GM19043 (cell line): Measurements from ENCODE around the gene PAX3.

Source experiments
- ATAC-seq: cut with Tn5 transposase; IDR thresholded peaks from one replicate; pipeline ENCODE4 v1.9.1; 2021; ENCODE audit warnings: low read depth; ENCODE audit not compliant: unreplicated experiment

PAX3 gene

GRCh38 chr2:222281506-222281905 is 17.3 kb downstream of the PAX3 start:
- no peak for ATAC-seq

GRCh38 chr2:222280795-222281194 is 18.0 kb downstream of the PAX3 start:
- ATAC-seq: no peak

- no peak for ATAC-seq
Measured at GRCh38 chr2:222272446-222273015, 26.3 kb downstream of the PAX3 start.

GRCh38 chr2:222271854-222272253 is 26.9 kb downstream of the PAX3 start:
- ATAC-seq: no peak

- no peak for ATAC-seq
Measured at GRCh38 chr2:222270396-222270795, 28.4 kb downstream of the PAX3 start.

- no peak for ATAC-seq
Measured at GRCh38 chr2:222269132-222269531, 29.7 kb downstream of the PAX3 start.

- no peak for ATAC-seq
Measured at GRCh38 chr2:222268311-222268990, 30.3 kb downstream of the PAX3 start.

GRCh38 chr2:222264791-222265320 is 33.9 kb downstream of the PAX3 start:
- no peak for ATAC-seq

- ATAC-seq: no peak
Measured at GRCh38 chr2:222261504-222261903, 37.3 kb downstream of the PAX3 start.

GRCh38 chr2:222257645-222258044 is 41.2 kb downstream of the PAX3 start:
- no peak for ATAC-seq

GRCh38 chr2:222256250-222256649 is 42.5 kb downstream of the PAX3 start:
- no peak for ATAC-seq

GRCh38 chr2:222255090-222255489 is 43.7 kb downstream of the PAX3 start:
- ATAC-seq: no peak

GRCh38 chr2:222250313-222250712 is 48.5 kb downstream of the PAX3 start:
- no peak for ATAC-seq

GRCh38 chr2:222249444-222249843 is 49.4 kb downstream of the PAX3 start:
- no peak for ATAC-seq

- ATAC-seq: no peak
Measured at GRCh38 chr2:222248818-222249217, 50.0 kb downstream of the PAX3 start.

GRCh38 chr2:222248256-222248655 is 50.5 kb downstream of the PAX3 start:
- no peak for ATAC-seq

- peak; percentile 69 for ATAC-seq
Measured at GRCh38 chr2:222242532-222242931, 56.3 kb downstream of the PAX3 start.

GRCh38 chr2:222241128-222241870 is 57.5 kb downstream of the PAX3 start:
- ATAC-seq: no peak

GRCh38 chr2:222240676-222241049 is 58.1 kb downstream of the PAX3 start:
- ATAC-seq: no peak

GRCh38 chr2:222239945-222240675 is 58.7 kb downstream of the PAX3 start:
- no peak for ATAC-seq

GRCh38 chr2:222239091-222239490 is 59.7 kb downstream of the PAX3 start:
- no peak for ATAC-seq
